ENCODE results near the gene NCEH1. TPM values are rescaled to one million over a fixed set of nuclear protein-coding genes. Genes with fewer than 3 reads are reported as not detected.

The NCEH1 gene
- total and polyA plus RNA-seq, 8 donors = 2.6 to 26.0 (median 6.3) TPM

- H3K27ac ChIP-seq = peak overlapping the region in 2 of 4 donors; percentile 33 to 56
- no peak for DNase-seq
- intact Hi-C loops (cut with DNase I) = no loop called here
- FAIRE-seq = peak; percentile 90
- peak; percentile 64 to 89 (median 82) for ATAC-seq
- TF ChIP-seq CTCF (IDR thresholded peaks at IDR 0.05) = peak in 3 of 4 donors; percentile 30 to 51 (median 32)
- peaks cover 0 to 10% (median 9%) of the 10 kb centered on the region in 3 donors for H3K4me1 ChIP-seq
- no peaks in the 10 kb centered on the region for H3K27me3 ChIP-seq
- H3K36me3 ChIP-seq = no peaks in the 10 kb centered on the region
- no peak overlapping the region for H3K4me3 ChIP-seq
- H3K9me3 ChIP-seq = no peaks in the 10 kb centered on the region
- 22 to 25% methylated on average over 10 of the region's 10 CpGs for WGBS, 2 donors
These were observed 87.8 kb downstream of the NCEH1 start for GRCh38 chr3:172622916-172623700.

- intact Hi-C loops (cut with DNase I) = no loop called here
- Histone ChIP-seq H3K36me3 (no peaks in the 10 kb centered on the region), H3K27me3 (no peaks in the 10 kb centered on the region), H3K4me1 (peaks cover 0 to 10% (median 9%) of the 10 kb centered on the region in 3 donors), H3K4me3 (no peak overlapping the region), H3K27ac (peak overlapping the region in 2 of 4 donors; percentile 33 to 56), H3K9me3 (no peaks in the 10 kb centered on the region)
- no peak for TF ChIP-seq CTCF (IDR thresholded peaks at IDR 0.05)
- no peak for DNase-seq
- no peak for FAIRE-seq
- no peak for ATAC-seq
- WGBS, 2 donors = 62 to 82% methylated on average over 2 of the region's 2 CpGs
These were observed 88.7 kb downstream of the NCEH1 start for GRCh38 chr3:172622156-172622555.

- intact Hi-C loops (cut with DNase I) = loop anchor here in 1 of 3 donors (10.0 kb wide), 1 partner anchor 47 kb away; no protein-coding TSS in a partner anchor
- Histone ChIP-seq H3K27me3 (no peaks in the 10 kb centered on the region), H3K27ac (no peak overlapping the region), H3K4me3 (no peak overlapping the region), H3K9me3 (no peaks in the 10 kb centered on the region), H3K4me1 (peaks cover 0 to 13% (median 5%) of the 10 kb centered on the region in 3 donors), H3K36me3 (no peaks in the 10 kb centered on the region)
- WGBS, 2 donors = 74 to 78% methylated on average over 3 of the region's 3 CpGs
- DNase-seq (no peak), ATAC-seq (no peak), FAIRE-seq (no peak)
- TF ChIP-seq CTCF (IDR thresholded peaks at IDR 0.05) = no peak
These were observed 92.9 kb downstream of the NCEH1 start for GRCh38 chr3:172617976-172618375.

GRCh38 chr3:172617013-172617706 is 93.7 kb downstream of the NCEH1 start:
- DNase-seq = no peak
- 93 to 96% methylated on average over 6 of the region's 6 CpGs for WGBS, 2 donors
- no peaks in the 10 kb centered on the region for H3K9me3 ChIP-seq
- no peak for FAIRE-seq
- no peaks in the 10 kb centered on the region for H3K27me3 ChIP-seq
- TF ChIP-seq CTCF (IDR thresholded peaks at IDR 0.05) = no peak
- H3K4me3 ChIP-seq = no peak overlapping the region
- H3K27ac ChIP-seq = no peak overlapping the region
- peaks cover 0 to 5% (median 0%) of the 10 kb centered on the region in 3 donors for H3K4me1 ChIP-seq
- intact Hi-C loops (cut with DNase I) = loop anchor here in 1 of 3 donors (10.0 kb wide), 1 partner anchor 48 kb away; no protein-coding TSS in a partner anchor
- no peaks in the 10 kb centered on the region for H3K36me3 ChIP-seq
- no peak for ATAC-seq
